ENCODE results near the gene CNPY1. TPM values are rescaled to one million over a fixed set of nuclear protein-coding genes. Genes with fewer than 3 reads are reported as not detected.

CNPY1 gene
- total RNA-seq, 2 donors from 2014 or later = not detected

GRCh38 chr7:155470686-155471638 is 75.4 kb downstream of the CNPY1 start:
- Mint-ChIP-seq H3K9me3 (no peaks in the 10 kb centered on the region), H3K36me3 (peaks cover 4 to 18% of the 10 kb centered on the region in 2 donors), H3K27ac (no peak overlapping the region)
- no peak for ATAC-seq
- peak in 1 of 2 donors; percentile 47 for DNase-seq (ENCODE audit: low spot score in 2 of 2)

DNA sequence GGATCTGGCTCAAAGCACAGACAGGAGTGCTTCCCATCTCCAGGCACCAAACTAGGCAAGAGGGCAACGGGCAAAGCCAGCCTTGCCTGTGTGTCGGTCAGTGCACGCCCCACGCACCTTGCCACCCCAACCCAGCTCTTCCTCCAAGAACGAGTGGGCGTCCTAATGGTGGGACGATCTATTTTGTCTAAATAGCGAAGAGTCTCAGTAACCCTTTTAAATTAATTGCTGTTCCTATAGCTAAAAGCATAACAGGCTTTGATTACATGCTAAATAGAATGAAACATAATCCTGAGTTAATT is 76.2 kb downstream of the CNPY1 start:
- peaks cover 0 to 14% of the 10 kb centered on the region in 2 donors for H3K36me3 Mint-ChIP-seq
- H3K27ac Mint-ChIP-seq = no peak overlapping the region
- ATAC-seq (no peak), DNase-seq (ENCODE audit: low spot score in 2 of 2) (no peak)
- H3K9me3 Mint-ChIP-seq = no peaks in the 10 kb centered on the region

DNA sequence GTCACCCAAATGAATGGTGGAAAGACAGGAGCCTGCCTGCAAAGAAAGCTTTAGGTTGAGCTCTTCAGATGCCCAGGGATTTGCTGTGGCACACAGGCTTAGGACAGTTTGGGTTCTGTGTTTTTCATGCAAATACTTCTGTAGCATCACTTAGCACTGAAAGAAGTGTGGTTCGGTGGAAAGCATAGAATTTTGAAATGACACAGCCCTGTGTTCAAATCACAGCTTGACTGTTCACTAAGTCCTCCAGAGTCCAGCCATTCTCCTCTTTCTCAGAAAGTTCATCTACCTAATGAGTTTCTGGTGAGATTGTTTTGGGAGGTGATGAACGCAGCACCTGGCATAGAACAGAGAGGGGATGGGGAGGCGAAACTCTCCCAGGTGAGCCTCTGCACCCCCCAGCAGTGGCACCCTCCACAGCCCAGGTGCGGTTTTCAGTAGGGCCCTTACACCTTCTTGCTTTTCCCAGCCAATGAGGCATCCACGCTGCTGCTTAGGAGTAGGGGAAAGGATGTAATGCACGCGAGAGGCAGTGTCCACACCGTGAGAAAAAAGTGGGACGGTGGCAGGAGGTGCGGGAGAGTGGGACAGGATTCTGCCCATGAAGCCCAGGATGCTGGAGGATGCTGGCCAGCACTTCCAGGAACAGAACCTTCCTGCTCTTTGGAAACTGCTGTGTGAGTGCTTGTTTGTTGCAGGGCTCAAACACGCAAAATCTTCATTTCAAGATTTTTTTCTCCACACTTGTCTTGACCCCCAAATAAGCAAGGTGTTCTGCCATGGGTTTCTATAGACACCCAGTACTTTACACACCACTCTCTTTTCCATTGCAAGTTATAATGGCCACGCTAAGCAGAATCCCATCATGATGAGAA is 76.8 kb downstream of the CNPY1 start:
- peaks cover 0 to 14% of the 10 kb centered on the region in 2 donors for H3K36me3 Mint-ChIP-seq
- DNase-seq (ENCODE audit: low spot score in 2 of 2) (no peak), ATAC-seq (no peak)
- H3K9me3 Mint-ChIP-seq = no peaks in the 10 kb centered on the region
- H3K27ac Mint-ChIP-seq = no peak overlapping the region

DNA sequence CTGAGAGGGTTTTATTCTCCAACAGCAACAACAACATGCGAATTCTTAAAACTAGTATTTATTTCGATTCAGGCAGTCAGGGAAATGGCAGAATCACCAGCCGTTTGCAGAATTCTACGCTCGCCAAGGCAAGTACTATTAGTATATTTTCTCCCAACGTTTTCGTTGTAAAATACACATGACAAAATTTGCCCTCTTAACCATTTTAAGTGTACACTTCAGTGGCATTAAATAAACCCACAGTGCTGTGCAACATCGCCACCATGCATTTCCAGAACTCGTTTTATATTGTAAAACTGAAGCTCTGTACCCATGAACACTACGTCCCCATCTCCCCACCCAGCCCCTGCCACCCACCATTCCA is 77.6 kb downstream of the CNPY1 start:
- peak overlapping the region in 1 of 2 donors; percentile 29 for H3K27ac Mint-ChIP-seq
- ATAC-seq (no peak), DNase-seq (ENCODE audit: low spot score in 2 of 2) (no peak)
- peaks cover 0 to 10% of the 10 kb centered on the region in 2 donors for H3K36me3 Mint-ChIP-seq
- no peaks in the 10 kb centered on the region for H3K9me3 Mint-ChIP-seq

DNA sequence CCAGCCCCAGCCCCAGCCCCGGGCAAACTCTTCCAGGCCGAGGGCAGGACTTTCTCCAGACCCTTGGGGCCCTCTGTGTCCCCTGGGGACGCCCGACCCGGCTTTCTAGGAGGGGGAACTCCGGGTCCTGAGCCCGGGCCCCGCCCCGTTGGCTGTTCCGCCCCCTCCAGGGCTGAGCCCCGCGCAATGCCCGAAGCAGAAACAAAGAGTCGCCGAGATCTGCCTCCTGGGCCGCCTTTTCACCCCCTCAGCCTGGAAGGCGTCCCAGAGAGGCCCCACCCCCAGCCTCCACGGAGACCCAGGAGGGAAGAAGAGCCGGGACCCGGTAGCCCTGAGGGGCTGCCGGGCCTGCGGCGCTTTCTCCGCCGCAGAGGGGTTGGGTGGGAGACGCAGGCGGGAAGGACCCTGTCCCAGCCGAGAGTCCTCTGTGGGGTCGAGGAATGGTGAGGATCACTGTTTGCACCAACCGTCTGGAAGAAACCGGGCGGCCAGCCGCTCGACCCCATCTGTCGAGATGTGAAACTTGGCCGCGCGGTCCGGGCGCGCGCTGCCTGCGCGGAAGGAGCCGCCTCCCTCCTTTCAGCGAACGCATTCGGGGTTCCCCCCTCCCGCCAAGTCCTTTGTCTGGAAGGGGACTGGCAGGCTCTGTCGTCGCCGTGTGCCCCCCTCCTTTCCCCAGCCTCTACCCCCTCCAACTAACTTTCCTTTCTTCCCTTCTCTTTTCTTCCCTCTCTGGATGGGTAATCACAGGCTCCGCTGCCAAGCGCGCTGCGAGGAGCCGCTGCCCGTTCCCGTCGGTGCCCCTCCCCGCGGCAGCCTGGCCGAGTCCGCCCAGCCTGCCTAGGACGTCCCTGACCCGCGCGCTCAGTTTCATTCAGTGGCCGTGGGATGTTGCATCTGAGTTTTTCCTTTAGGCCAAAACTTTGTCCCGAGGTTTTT is 78.2 kb downstream of the CNPY1 start:
- peak in 1 of 2 donors; percentile 9 for ATAC-seq
- peaks cover 0 to 6% of the 10 kb centered on the region in 2 donors for H3K36me3 Mint-ChIP-seq
- no peaks in the 10 kb centered on the region for H3K9me3 Mint-ChIP-seq
- peak overlapping the region in 1 of 2 donors; percentile 29 for H3K27ac Mint-ChIP-seq
- DNase-seq (ENCODE audit: low spot score in 2 of 2) = no peak

- peak in 1 of 2 donors; percentile 67 for DNase-seq (ENCODE audit: low spot score in 2 of 2)
Measured at GRCh38 chr7:155466814-155467733, 79.3 kb downstream of the CNPY1 start.

GRCh38 chr7:155466142-155466813 is 80.1 kb downstream of the CNPY1 start:
- Mint-ChIP-seq H3K27ac (no peak overlapping the region), H3K36me3 (peaks cover 0 to 6% of the 10 kb centered on the region in 2 donors), H3K9me3 (no peaks in the 10 kb centered on the region)
- ATAC-seq (no peak), DNase-seq (ENCODE audit: low spot score in 2 of 2) (no peak)

More at GRCh38 chr7:155466814-155467733, 79.3 kb downstream of the CNPY1 start:
- Mint-ChIP-seq H3K27ac (no peak overlapping the region), H3K9me3 (no peaks in the 10 kb centered on the region), H3K36me3 (peaks cover 0 to 6% of the 10 kb centered on the region in 2 donors)
- peak; percentile 53 to 82 for ATAC-seq

DNA sequence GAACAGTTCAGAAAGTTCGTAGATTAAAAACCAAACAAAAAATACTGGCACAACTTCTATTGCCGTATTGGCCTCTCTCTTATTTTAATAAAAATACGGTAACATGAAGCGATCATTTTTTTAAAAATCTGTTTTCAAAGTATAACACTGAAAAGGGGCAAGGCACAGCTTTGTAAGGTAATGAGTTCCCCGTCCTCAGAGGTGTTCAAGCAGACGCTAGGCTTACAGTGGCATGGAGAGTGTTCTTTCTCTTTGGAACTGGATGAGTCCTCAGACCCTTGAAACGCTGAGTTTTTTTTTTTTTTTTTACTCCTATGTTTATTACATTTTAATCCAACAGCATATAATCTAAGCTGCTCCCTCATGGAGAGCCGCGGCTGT is 80.6 kb downstream of the CNPY1 start:
- no peak for DNase-seq (ENCODE audit: low spot score in 2 of 2)
- Mint-ChIP-seq H3K36me3 (peaks cover 0 to under 1% of the 10 kb centered on the region in 2 donors), H3K9me3 (no peaks in the 10 kb centered on the region), H3K27ac (no peak overlapping the region)
- ATAC-seq = no peak

DNA sequence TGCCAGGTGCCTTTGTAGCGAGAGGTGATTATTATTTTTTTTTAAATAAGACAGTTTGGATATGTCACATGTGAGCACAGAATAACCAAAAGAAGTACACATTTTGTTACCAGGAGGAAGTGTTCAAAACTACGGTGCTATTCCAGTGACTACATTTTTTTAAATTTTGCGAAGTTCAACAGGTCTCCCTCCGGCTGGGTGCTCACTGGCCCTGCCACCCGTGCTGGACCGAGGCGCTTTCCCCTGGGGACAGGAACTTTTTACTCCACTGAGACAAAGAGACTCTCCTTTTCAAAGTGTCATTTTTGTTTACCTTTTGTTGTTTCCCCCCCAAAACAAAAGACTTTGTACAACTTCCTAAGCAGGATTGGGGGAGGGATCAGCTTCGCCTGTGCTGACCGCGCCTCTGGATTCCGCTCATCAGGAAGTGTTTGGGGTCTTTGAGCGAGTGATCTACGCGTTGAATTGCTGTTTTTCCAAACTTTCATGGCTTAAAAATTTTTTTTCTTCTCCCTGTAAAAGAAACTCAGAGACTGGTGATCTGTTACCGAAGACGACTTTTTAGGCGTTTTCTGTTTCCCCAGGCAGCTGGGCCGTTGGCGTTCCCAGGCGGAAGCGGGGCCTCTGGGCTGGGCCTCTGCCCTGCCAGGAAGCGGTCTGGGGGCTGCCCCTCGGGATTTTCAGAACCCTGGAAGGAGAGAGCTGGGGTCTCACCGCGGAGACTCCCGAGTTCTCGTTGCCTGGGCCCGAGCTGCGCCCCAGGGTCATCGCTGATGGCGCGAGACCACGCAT is 81.2 kb downstream of the CNPY1 start:
- H3K9me3 Mint-ChIP-seq = no peaks in the 10 kb centered on the region
- no peaks in the 10 kb centered on the region for H3K36me3 Mint-ChIP-seq
- ATAC-seq (no peak), DNase-seq (ENCODE audit: low spot score in 2 of 2) (no peak)
- no peak overlapping the region for H3K27ac Mint-ChIP-seq

DNA sequence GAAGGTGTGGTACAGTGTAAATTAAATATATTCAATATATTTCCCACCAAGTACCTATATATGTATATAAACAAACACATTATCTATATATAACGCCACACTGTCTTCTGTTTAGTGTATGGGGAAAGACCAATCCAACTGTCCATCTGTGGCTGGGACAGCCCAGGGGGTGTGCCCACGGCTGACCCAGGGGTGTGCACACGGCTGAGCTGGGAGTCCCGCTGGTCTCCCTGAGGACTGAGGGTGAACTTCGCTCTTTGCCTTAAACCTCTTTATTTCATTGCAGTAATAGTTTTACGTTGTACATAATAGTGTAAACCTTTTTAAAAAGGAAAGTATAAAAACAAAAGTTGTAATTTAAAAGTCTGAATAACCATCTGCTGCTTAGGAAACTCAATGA is 82.2 kb downstream of the CNPY1 start:
- no peak overlapping the region for H3K27ac Mint-ChIP-seq
- ATAC-seq (no peak), DNase-seq (ENCODE audit: low spot score in 2 of 2) (no peak)
- peaks cover 0 to 6% of the 10 kb centered on the region in 2 donors for H3K36me3 Mint-ChIP-seq
- no peaks in the 10 kb centered on the region for H3K9me3 Mint-ChIP-seq

GRCh38 chr7:155463114-155463811 is 83.1 kb downstream of the CNPY1 start:
- H3K27ac Mint-ChIP-seq = no peak overlapping the region
- H3K36me3 Mint-ChIP-seq = peaks cover 0 to 6% of the 10 kb centered on the region in 2 donors
- ATAC-seq (no peak), DNase-seq (ENCODE audit: low spot score in 2 of 2) (no peak)
- no peaks in the 10 kb centered on the region for H3K9me3 Mint-ChIP-seq

DNA sequence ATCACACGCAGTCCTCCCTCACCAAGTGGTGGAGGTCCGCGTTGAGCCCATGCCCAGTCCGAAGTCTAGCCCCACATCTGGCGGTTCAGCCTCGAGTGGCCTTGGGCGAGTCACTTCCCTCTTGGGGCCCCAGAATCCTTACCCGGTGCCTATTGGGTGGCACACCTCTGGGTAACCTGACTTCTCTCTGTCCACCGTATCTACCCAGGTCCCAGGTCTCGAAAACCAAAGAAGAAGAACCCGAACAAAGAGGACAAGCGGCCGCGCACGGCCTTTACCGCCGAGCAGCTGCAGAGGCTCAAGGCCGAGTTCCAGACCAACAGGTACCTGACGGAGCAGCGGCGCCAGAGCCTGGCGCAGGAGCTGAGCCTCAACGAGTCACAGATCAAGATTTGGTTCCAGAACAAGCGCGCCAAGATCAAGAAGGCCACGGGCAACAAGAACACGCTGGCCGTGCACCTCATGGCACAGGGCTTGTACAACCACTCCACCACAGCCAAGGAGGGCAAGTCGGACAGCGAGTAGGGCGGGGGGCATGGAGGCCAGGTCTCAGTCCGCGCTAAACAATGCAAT is 84.1 kb downstream of the CNPY1 start:
- peaks cover 0 to 6% of the 10 kb centered on the region in 2 donors for H3K36me3 Mint-ChIP-seq
- no peak for ATAC-seq
- no peak overlapping the region for H3K27ac Mint-ChIP-seq
- no peak for DNase-seq (ENCODE audit: low spot score in 2 of 2)
- H3K9me3 Mint-ChIP-seq = no peaks in the 10 kb centered on the region

DNA sequence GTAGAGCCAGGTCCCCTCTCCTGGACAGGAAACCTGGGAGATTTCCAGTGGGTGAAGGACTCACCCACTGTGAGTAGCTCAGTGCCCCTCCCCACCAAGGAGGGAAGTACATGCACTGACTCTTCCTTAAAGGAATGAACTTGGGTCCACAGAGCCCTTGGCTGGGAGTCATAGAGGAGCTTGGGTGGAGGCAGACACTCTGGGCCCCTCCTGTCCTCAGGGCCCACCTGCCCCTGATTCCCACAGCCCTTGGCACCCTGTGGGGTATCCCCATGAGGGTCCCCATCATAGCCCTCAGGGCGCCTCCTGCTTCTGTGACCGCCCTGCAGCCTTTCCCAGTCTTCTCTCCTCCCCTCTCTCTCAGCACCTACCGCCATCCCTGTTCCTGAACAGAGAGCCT is 84.7 kb downstream of the CNPY1 start:
- Mint-ChIP-seq H3K27ac (no peak overlapping the region), H3K36me3 (peaks cover 0 to 6% of the 10 kb centered on the region in 2 donors), H3K9me3 (no peaks in the 10 kb centered on the region)
- ATAC-seq = no peak
- DNase-seq (ENCODE audit: low spot score in 2 of 2) = no peak

Data from activated naive CD4-positive, alpha-beta T cell treated with anti-CD3 and anti-CD28 coated beads, Interleukin-2, amount 50 U/mL, for 72 hours (primary cell).